ENCODE measurements around the gene KIAA0753.
"Not testable (repeated sequence)": the region's sequence is repeated elsewhere in the genome, so short reads cannot be mapped to it uniquely, and the experiment has no call there.

- not testable (repeated sequence) for TF ChIP-seq CTCF, POLR2A (IDR thresholded peaks at IDR 0.05)
Measured at GRCh38 chr17:6593371-6593770, 47.1 kb downstream of the KIAA0753 start.

All from lower leg skin (tissue), 3 donors.